Fibroblast of skin of back (primary cell): ENCODE data around the gene SGPP2.

ENCODE experiments used
- DNase-seq: peaks from one replicate; pipeline ENCODE4 v3.0.0-alpha.2; 2013

Gene SGPP2

DNA sequence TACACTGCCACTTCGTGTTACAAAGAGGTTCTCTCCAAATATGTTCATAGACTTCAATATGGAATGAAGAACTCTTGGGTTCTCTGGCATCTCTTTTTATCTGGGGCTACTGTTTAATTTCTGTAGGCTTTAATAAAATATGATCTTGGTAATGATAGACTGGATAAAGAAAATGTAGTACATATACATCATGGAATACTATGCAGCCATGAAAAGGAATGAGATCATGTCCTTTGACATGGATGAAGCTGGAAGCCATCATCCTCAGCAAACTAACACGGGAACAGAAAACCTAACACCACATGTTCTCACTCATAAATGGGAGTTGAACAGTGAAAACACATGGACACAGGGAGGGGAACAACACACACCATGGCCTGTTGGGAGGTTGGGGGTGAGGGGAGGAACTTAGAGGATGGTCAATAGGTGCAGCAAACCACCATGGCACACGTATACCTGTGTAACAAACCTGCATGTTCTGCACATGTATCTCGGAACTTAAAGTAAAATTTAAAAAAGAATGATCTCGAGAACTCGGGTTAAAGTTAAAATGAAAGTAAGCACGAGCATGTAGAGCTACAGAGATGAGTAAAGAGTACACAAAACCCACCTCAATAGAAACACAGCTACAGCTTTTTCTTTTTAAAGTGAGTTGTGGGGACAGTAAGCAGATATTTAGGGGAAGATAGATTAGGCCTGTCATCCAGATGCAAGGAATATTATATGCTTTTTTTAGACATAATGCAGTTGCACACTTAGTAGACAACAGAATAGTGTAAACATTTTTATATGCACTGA, 102.3 kb downstream of the SGPP2 start:
- no peak for DNase-seq

- DNase-seq: no peak
Observed at GRCh38 chr2:222532315-222532714, 108.0 kb downstream of the SGPP2 start.

DNA sequence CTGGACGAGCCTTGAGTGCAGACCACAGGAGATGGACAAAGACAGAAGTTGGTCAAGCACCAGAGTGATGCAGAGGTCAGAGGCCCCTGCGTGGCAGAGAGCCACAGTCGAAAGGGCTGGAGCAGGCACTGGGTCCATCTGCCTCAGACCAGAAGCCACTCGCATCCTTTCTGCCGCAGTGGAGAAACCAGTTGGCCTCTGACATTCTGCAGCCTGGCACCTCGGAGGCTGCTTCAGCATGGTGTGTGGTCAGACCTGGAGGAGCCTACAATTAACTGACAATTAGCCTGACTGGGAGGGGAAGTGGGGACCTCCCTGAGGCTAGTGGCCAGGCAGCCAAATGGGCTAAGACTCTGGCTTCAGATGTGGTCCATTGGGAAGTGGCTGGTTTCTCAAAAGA, 111.1 kb downstream of the SGPP2 start:
- DNase-seq: no peak

- no peak for DNase-seq
Observed at GRCh38 chr2:222538535-222538934, 114.2 kb downstream of the SGPP2 start.

DNA sequence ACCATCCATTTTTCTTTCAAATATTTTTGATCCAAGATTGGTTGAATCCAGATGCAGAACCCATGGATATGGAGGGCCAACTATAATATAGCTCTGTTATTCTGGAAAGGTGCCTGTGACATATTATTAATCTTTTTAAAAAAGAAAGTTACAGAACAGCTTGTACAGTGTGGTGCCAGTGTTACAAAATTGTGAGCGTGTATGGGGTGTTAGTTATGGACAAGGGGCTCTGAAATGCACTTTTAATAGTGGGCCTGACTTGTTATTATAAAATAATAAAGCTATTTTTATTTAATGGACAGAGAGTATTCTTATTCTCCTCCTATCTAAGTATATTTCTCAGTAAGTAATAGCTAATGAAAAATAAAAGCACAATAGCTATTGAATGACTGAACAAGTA, 120.3 kb downstream of the SGPP2 start:
- no peak for DNase-seq

DNA sequence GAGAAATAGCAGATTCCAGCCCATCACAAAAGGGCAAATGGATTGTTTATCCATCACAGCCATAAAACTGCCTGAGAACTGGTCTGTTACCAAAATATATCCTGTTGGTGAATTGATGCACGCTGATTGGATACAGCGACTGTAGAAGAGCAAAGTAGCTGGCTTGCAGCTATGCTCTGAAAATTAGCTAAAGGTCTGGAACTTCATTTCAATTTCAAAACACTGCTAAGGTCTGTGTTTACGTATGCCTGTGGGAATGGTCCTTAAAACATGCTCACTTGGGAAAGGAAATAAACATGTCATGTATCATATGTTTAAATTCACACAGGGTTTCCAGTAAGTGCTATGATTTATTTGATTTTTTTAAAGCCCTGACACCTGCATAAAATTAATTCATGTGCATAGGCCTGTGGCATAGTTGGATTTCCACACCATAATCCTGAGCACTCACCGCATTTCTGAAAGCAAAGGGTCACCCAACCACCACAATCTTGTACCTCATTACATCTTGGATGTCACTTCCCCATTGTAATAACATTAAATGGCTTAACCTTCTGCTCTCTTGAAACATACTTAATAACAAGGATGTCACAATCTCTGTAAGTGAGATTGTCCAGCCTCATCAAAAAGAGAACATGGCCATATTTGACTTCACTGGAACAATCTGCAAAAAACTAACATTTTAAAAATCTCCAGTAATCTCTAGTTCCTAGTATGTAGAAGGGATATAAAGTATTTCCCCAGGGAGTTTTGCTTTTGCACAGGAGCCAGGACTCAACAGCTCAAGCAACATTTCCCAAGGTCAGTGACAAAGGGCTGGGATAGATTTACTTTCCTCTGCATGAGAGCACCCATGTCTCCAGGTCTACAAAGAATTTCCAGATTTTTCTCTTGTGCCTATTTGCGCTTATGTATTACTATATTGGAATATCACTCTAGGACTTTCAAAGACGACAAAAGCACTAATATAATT, 121.8 kb downstream of the SGPP2 start:
- no peak for DNase-seq

- no peak for DNase-seq
Observed at GRCh38 chr2:222547083-222547482, 122.7 kb downstream of the SGPP2 start.

GRCh38 chr2:222548992-222549391, 124.6 kb downstream of the SGPP2 start:
- peak; percentile 3 for DNase-seq

GRCh38 chr2:222554517-222554916, 130.2 kb downstream of the SGPP2 start:
- DNase-seq: no peak

GRCh38 chr2:222561151-222561550, 136.8 kb downstream of the SGPP2 start:
- no peak for DNase-seq

DNA sequence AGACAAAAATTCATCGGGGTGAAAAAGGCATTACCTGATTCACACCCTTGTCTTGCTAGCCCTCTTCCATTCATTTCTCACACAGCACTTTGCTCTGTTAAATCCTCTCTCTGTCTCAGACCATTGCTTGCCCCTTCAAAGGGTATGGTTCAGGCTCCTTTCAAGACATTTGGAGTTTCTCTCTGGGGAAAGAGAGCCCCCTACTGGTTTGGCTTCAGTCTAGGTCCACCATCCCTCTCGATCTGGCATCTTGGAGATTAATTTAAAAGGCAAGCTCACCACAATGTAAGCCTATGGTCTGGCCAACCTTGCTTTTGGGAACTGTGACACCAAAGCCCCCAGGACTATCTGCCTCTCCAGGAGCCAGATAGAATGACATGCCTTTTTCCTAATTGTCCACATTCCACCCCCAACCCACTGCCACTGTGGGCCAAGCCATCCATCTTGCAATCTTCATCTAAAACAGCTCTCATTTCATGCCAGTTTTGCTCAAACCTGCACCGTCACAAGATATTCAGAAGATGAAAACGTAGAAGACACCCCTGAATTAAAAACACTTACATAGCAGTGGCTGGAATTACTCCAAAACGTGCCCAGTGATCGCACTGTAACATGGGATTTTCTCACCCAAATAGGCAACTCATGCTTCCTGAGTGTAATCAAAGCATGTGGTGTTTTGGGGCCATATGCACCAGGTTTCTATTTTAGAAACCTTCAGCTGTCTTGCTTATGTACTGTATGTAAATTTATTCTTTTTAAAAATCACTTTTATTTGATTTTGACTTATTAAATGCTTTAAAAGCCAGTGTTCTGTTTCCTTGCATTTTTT, 137.7 kb downstream of the SGPP2 start:
- DNase-seq: peak; percentile 24

- DNase-seq: no peak
Observed at GRCh38 chr2:222563106-222563718, 138.9 kb downstream of the SGPP2 start.

DNA sequence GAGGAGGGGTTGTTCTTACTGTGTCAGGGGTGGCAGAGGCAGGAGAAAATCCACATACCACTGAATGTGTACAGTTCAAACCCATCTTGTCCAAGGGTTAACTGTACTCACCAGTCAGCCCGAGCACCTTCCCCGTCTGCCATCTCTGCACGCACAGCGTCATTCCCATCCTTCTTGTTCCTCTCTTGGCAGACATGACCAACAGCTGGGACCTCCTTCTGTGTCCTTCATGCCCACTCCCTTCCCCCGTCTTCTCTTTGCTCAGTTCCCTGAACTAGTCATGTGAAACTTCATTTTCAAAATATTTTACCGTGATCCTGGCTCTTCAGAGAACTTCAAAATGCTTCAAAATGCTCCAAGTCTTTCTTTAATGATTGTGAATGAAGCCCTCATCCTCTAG, 139.6 kb downstream of the SGPP2 start:
- no peak for DNase-seq

DNA sequence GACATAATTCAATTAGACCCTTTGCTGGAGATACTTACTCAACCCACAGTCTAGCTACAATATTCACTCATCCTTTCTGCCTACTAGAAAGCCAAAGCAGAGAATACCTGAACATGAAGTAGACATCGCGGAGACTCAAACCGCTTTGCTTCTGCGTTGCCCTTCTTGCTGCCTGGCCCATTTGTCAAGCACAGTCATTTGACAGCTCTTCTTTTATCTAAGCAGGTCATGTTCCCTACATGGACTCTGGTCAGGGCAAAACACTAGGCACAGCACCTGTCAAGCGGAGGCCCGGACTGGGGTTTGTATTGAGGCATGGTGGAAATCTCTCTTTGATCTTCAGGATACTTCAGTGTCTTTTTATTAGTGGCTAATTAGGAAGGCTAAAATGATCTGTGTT, 141.9 kb downstream of the SGPP2 start:
- no peak for DNase-seq

GRCh38 chr2:222568865-222569264, 144.5 kb downstream of the SGPP2 start:
- peak; percentile 25 for DNase-seq

DNA sequence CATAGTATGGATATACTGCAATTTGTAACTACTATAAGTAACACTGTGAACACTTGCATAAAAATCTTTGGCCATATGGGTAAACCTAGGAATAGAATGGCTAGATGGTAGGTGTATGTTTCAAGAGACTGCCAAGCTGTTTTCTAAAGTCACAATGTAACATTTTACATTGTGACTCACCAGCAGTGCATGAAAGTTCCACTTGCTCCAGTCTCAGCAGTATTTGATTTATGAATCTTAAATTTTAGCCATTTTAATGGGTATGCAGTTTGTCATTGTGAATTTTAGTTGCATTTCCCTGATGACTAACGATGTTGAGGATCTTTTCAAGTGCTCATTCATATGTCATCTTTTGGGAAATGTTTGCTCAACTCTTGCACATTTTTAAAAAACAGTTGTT, 145.5 kb downstream of the SGPP2 start:
- peak; percentile 15 for DNase-seq

DNA sequence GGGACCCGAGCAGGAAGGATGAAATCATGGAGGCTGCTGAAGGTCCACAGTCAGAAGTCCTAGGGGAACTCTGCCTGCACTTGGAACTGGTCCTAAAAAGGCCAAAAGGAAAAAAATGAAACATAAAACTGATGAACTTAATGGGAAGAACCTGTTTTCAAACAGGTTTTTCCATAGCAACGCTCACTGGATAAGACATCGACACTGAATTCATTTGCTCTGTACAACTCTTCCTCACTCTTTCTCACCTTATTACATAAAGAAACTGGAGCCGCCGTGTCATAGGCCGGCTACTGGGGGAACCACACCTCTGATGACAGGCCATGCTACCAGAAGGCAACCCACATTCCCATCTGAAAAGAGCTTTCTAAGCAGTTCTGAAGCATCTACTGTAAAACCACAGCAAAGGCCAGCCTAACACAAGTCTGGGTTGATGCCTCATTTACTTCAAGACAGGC, 147.9 kb downstream of the SGPP2 start:
- DNase-seq: no peak

GRCh38 chr2:222572751-222573174, 148.4 kb downstream of the SGPP2 start:
- peak; percentile 16 for DNase-seq

DNA sequence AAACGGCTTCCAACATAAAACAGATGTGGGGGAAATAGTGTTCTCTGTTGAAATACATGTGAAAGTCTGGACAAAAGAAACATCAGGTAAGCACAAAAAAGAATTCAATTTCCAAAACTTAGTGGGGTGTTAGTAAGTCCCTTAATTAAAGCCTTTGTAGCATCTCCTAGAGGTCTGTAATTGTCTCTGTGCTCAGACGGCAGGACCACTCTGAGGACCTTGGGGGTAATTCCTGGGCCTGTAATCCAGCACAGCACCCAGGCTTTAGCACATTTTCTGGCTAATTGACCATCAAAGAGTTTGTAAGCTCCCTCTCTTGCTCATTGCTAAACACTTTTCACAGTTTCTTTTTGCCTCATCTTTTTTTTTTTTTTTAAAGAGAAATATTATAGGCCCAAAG, 151.3 kb downstream of the SGPP2 start:
- DNase-seq: no peak

GRCh38 chr2:222576171-222577081, 152.1 kb downstream of the SGPP2 start:
- no peak for DNase-seq

DNA sequence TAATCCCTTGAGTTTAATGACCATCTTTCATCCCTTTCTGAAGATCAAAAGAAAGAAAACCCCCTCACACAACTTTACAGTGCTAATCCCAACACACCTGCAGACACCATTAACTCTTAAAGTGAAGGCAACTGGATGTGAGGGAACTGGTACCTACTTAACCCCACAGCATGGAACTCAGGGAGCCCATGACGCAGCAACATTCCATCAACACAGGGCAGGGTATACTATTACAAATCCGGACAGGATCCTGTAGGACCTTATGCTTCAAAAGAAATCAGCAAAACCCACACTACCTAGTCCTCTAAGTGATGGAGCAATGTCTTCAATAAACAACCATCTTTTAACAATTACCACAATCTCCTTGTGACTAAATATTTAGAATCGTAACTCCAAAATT, 153.0 kb downstream of the SGPP2 start:
- DNase-seq: no peak
